Occipital lobe (tissue), 2 donors: ENCODE results near the gene NDUFS6. TPM values are rescaled to one million over a fixed set of nuclear protein-coding genes. Genes with fewer than 3 reads are reported as not detected.
"Not testable (repeated sequence)": the region's sequence is repeated elsewhere in the genome, so short reads cannot be mapped to it uniquely, and the experiment has no call there.

Experiments used
- DNase-seq: peaks from one replicate; lab custom pipeline; 2025; lab: John Stamatoyannopoulos, UW
- total RNA-seq: library from RNA; depleted of rRNA; stranded (reverse); fragments of >200 nt; gene quantifications from one replicate; pipeline ENCODE4 v1.2.3, GENCODE V29; 2014

NDUFS6 gene
- total RNA-seq, 1 donor from 2014 or later = 12.9 TPM

GRCh38 chr5:1831677-1832313 lies 30.6 kb downstream of the NDUFS6 start:
- no peak for DNase-seq

GRCh38 chr5:1832511-1833250 lies 31.5 kb downstream of the NDUFS6 start:
- no peak for DNase-seq

- DNase-seq = no peak
Observed at GRCh38 chr5:1833264-1834021, 32.2 kb downstream of the NDUFS6 start.

GRCh38 chr5:1834022-1834551 lies 32.9 kb downstream of the NDUFS6 start:
- DNase-seq = no peak

- DNase-seq = no peak
Observed at GRCh38 chr5:1834721-1835429, 33.7 kb downstream of the NDUFS6 start.

DNA sequence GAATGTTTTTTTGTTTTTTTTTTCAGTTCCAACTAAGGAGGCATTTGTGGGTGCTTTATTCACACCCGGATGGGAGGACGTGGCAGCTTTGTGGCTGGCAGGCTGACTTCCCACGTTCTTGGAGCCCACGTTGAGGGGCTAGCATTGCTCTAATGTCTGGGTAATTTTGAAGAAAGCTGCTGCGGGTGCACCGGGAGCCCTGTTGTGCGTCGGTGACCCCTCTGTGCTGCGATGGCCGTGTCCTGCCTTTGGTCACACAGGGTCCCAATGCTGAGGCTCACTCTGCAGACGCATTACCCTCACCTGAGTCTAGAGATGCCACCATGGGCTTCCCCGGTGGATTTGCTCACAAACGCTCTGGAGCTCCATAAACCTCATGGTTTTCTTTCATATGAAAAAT lies 34.2 kb downstream of the NDUFS6 start:
- no peak for DNase-seq

GRCh38 chr5:1836176-1836890 lies 35.1 kb downstream of the NDUFS6 start:
- DNase-seq = no peak

- DNase-seq = no peak
Observed at GRCh38 chr5:1836891-1837880, 36.0 kb downstream of the NDUFS6 start.

- DNase-seq = no peak
Observed at GRCh38 chr5:1838013-1838412, 36.8 kb downstream of the NDUFS6 start.

GRCh38 chr5:1840071-1840547 lies 38.9 kb downstream of the NDUFS6 start:
- DNase-seq = no peak

DNA sequence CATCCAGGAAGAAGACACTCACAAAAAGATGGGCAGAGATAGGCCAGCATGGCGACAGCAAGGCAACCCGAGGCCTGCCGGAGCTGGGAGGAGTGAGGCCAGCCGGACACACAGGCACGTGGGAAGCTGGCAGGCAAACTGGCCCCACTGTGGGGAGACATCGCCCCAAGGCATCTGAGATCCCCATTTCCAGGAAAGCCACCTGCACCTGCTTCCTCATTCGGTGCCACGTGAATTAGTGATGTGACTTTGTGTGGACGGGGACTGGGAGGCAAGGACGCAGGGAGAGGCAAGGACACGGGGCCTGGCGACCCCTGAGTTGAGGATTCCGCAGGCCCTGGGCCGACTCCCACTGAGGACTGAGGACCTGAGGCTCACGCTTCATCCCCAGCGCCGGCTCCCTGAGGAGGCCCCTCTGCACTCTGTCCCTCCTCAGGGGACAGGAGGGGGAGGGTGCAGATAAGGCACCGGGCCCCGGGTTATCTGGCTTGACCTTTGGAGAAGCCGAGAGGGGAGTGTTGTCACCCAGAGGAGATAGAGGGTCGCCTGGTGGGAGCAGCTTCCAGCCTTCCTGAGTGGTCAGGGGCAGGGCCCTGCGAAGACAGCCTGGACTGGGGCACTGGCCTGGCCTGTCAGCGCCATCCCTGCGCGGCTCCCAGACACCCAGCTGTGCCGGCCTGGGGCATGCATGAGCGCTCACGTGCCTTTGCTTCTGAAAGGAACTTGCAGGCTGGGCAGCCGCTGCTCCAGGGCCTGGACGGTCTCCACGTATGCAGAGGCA lies 39.7 kb downstream of the NDUFS6 start:
- no peak for DNase-seq

DNA sequence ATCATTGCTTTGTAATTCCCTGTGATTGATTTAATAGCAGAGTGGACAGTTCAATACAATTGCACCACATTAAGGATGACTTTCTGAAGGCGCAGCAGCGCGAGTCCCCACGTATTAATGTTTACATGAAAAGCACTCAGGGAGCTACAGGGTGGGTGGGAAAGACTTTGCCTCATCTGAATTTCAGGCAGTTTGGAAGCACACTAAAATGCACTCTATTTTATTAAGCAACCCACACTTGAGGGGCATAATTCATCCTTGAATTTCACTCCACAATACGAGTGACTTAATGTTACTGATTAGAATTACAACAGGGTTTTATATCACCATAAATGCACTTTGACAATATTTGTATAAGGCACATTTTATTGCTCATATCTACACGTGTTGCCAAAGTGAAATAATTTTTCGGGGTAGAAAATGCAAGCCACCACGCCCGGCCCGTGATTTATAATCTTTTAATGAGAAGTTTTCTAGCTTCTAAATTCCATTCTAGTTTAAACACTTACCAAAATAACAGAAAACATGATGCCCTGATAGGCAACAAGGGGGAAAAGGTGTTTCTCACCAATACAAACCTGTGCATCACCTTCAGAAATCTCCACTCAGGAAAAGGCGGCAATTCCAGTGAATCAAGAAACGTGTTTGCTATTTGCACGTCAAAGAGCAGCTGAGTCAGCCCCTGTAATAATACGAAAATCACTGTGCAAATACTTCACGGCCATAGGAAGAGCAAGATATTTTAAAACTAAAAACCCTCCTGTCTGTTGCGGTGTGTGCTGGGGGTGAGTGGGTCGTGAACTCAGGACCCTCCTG lies 41.0 kb downstream of the NDUFS6 start:
- DNase-seq = no peak

GRCh38 chr5:1843761-1844160 lies 42.6 kb downstream of the NDUFS6 start:
- not testable (repeated sequence) for DNase-seq

DNA sequence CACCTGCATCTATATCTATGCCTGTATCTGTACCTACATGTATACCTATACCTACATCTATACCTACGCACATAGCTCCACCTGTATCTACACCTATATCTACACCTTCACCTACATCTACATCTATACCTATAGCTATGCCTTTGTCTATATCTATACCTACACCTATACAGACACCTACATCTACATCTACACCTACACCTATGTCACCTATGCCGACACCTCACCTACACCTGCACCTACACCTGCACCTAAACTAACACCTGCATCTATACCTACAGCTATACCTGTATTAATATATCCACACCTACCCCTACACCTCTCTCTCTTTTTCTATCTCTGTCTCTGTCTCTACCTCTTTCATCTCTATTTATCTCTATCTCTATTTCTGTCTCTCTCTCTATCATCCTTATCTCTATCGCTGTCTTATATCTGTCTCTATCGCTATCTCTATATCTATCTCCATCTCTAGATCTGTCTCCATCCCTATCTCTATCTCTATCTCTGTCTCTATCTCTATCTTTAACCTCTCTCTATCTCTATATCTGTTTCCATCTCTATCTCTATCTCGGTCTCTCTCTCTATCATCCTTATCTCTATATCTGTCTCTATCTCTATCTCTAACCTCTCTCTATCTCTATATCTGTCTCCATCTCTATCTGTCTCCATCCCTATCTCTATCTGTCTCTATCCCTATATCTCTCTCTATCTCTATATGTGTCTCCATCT lies 43.7 kb downstream of the NDUFS6 start:
- no peak for DNase-seq

- DNase-seq = no peak
Observed at GRCh38 chr5:1845696-1846095, 44.5 kb downstream of the NDUFS6 start.

GRCh38 chr5:1846583-1846982 lies 45.4 kb downstream of the NDUFS6 start:
- no peak for DNase-seq

GRCh38 chr5:1847056-1847455 lies 45.8 kb downstream of the NDUFS6 start:
- DNase-seq = no peak
